ENCODE data around the gene DOCK1. TPM values are rescaled to one million over a fixed set of nuclear protein-coding genes. Genes with fewer than 3 reads are reported as not detected.
"Not testable (repeated sequence)": the region's sequence is repeated elsewhere in the genome, so short reads cannot be mapped to it uniquely, and the experiment has no call there.

Gene DOCK1
- total RNA-seq, 2 experiments from 2014 or later, result 0.05 TPM; not detected in 1

- POLR2A ChIA-PET, result no interaction called here
- CTCF ChIA-PET, result no interaction called here
- no peaks in the 10 kb centered on the region for H3K9me3 Mint-ChIP-seq
- no peak overlapping the region for H3K27ac Mint-ChIP-seq
- peaks cover 18% of the 10 kb centered on the region for H3K27me3 Mint-ChIP-seq
- H3K36me3 Mint-ChIP-seq (ENCODE audit: low read depth), result no peaks in the 10 kb centered on the region
- no peak overlapping the region for H3K4me3 Mint-ChIP-seq
- peaks cover 2% of the 10 kb centered on the region for H3K4me1 Mint-ChIP-seq
- no peak for DNase-seq
Observed at GRCh38 chr10:126907423-126907970, 2.3 kb downstream of the DOCK1 start.

GRCh38 chr10:126908225-126908624 lies 3.0 kb downstream of the DOCK1 start:
- ChIA-PET CTCF (no interaction called here), POLR2A (no interaction called here)
- Mint-ChIP-seq H3K36me3 (ENCODE audit: low read depth) (no peaks in the 10 kb centered on the region), H3K9me3 (no peaks in the 10 kb centered on the region), H3K4me3 (no peak overlapping the region), H3K27me3 (peaks cover 18% of the 10 kb centered on the region), H3K27ac (no peak overlapping the region), H3K4me1 (peaks cover 2% of the 10 kb centered on the region)
- DNase-seq, result no peak

- Mint-ChIP-seq H3K36me3 (ENCODE audit: low read depth) (no peaks in the 10 kb centered on the region), H3K27me3 (peaks cover 18% of the 10 kb centered on the region), H3K27ac (no peak overlapping the region), H3K9me3 (no peaks in the 10 kb centered on the region), H3K4me3 (no peak overlapping the region), H3K4me1 (peaks cover 2% of the 10 kb centered on the region)
- POLR2A ChIA-PET, result no interaction called here
- CTCF ChIA-PET, result no interaction called here
- DNase-seq, result no peak
Observed at GRCh38 chr10:126908729-126909128, 3.5 kb downstream of the DOCK1 start.

GRCh38 chr10:126909147-126909546 lies 3.9 kb downstream of the DOCK1 start:
- no peak overlapping the region for H3K4me3 Mint-ChIP-seq
- DNase-seq, result no peak
- no peak overlapping the region for H3K27ac Mint-ChIP-seq
- ChIA-PET CTCF (no interaction called here), POLR2A (no interaction called here)
- H3K4me1 Mint-ChIP-seq, result peaks cover 2% of the 10 kb centered on the region
- peaks cover 17% of the 10 kb centered on the region for H3K27me3 Mint-ChIP-seq
- no peaks in the 10 kb centered on the region for H3K36me3 Mint-ChIP-seq (ENCODE audit: low read depth)
- H3K9me3 Mint-ChIP-seq, result no peaks in the 10 kb centered on the region

- ChIA-PET CTCF (no interaction called here), POLR2A (no interaction called here)
- peaks cover 10% of the 10 kb centered on the region for H3K27me3 Mint-ChIP-seq
- no peaks in the 10 kb centered on the region for H3K9me3 Mint-ChIP-seq
- no peaks in the 10 kb centered on the region for H3K36me3 Mint-ChIP-seq (ENCODE audit: low read depth)
- no peak overlapping the region for H3K4me3 Mint-ChIP-seq
- peaks cover 2% of the 10 kb centered on the region for H3K4me1 Mint-ChIP-seq
- H3K27ac Mint-ChIP-seq, result no peak overlapping the region
- no peak for DNase-seq
Observed at GRCh38 chr10:126910196-126910595, 5.0 kb downstream of the DOCK1 start.

- no peaks in the 10 kb centered on the region for H3K36me3 Mint-ChIP-seq (ENCODE audit: low read depth)
- H3K9me3 Mint-ChIP-seq, result no peaks in the 10 kb centered on the region
- H3K4me1 Mint-ChIP-seq, result peaks cover 2% of the 10 kb centered on the region
- POLR2A ChIA-PET, result no interaction called here
- no peak overlapping the region for H3K27ac Mint-ChIP-seq
- CTCF ChIA-PET, result no interaction called here
- peaks cover 8% of the 10 kb centered on the region for H3K27me3 Mint-ChIP-seq
- no peak for DNase-seq
- H3K4me3 Mint-ChIP-seq, result no peak overlapping the region
Observed at GRCh38 chr10:126910798-126911197, 5.6 kb downstream of the DOCK1 start.

GRCh38 chr10:126911301-126911700 lies 6.1 kb downstream of the DOCK1 start:
- Mint-ChIP-seq H3K9me3 (no peaks in the 10 kb centered on the region), H3K36me3 (ENCODE audit: low read depth) (no peaks in the 10 kb centered on the region), H3K4me3 (no peak overlapping the region), H3K4me1 (peaks cover 2% of the 10 kb centered on the region), H3K27ac (no peak overlapping the region), H3K27me3 (peaks cover 8% of the 10 kb centered on the region)
- CTCF ChIA-PET, result no interaction called here
- POLR2A ChIA-PET, result no interaction called here
- DNase-seq, result no peak

GRCh38 chr10:126913316-126913715 lies 8.1 kb downstream of the DOCK1 start:
- H3K4me1 Mint-ChIP-seq, result no peaks in the 10 kb centered on the region
- no peak for DNase-seq
- H3K36me3 Mint-ChIP-seq (ENCODE audit: low read depth), result no peaks in the 10 kb centered on the region
- H3K27me3 Mint-ChIP-seq, result no peaks in the 10 kb centered on the region
- CTCF ChIA-PET, result no interaction called here
- H3K4me3 Mint-ChIP-seq, result no peak overlapping the region
- H3K27ac Mint-ChIP-seq, result no peak overlapping the region
- H3K9me3 Mint-ChIP-seq, result no peaks in the 10 kb centered on the region
- POLR2A ChIA-PET, result no interaction called here

- CTCF ChIA-PET, result no interaction called here
- H3K4me1 Mint-ChIP-seq, result no peaks in the 10 kb centered on the region
- peaks cover 3% of the 10 kb centered on the region for H3K9me3 Mint-ChIP-seq
- no peaks in the 10 kb centered on the region for H3K27me3 Mint-ChIP-seq
- H3K4me3 Mint-ChIP-seq, result no peak overlapping the region
- DNase-seq, result no peak
- H3K36me3 Mint-ChIP-seq (ENCODE audit: low read depth), result no peaks in the 10 kb centered on the region
- H3K27ac Mint-ChIP-seq, result no peak overlapping the region
- POLR2A ChIA-PET, result no interaction called here
Observed at GRCh38 chr10:126914561-126914960, 9.3 kb downstream of the DOCK1 start.

- H3K4me1 Mint-ChIP-seq; CTCF ChIA-PET; POLR2A ChIA-PET; H3K27me3 Mint-ChIP-seq; DNase-seq; H3K36me3 Mint-ChIP-seq (ENCODE audit: low read depth); H3K4me3 Mint-ChIP-seq; H3K27ac Mint-ChIP-seq; H3K9me3 Mint-ChIP-seq: not testable (repeated sequence)
Observed at GRCh38 chr10:126916952-126917351, 11.7 kb downstream of the DOCK1 start.

- no peak overlapping the region for H3K27ac Mint-ChIP-seq
- DNase-seq, result no peak
- POLR2A ChIA-PET, result no interaction called here
- no peaks in the 10 kb centered on the region for H3K27me3 Mint-ChIP-seq
- no peaks in the 10 kb centered on the region for H3K4me1 Mint-ChIP-seq
- CTCF ChIA-PET, result no interaction called here
- peaks cover 6% of the 10 kb centered on the region for H3K9me3 Mint-ChIP-seq
- H3K4me3 Mint-ChIP-seq, result no peak overlapping the region
- no peaks in the 10 kb centered on the region for H3K36me3 Mint-ChIP-seq (ENCODE audit: low read depth)
Observed at GRCh38 chr10:126917375-126917774, 12.1 kb downstream of the DOCK1 start.

GRCh38 chr10:126917975-126918908 lies 13.0 kb downstream of the DOCK1 start:
- Mint-ChIP-seq H3K27ac (no peak overlapping the region), H3K4me3 (no peak overlapping the region), H3K36me3 (ENCODE audit: low read depth) (no peaks in the 10 kb centered on the region), H3K9me3 (peaks cover 6% of the 10 kb centered on the region), H3K27me3 (no peaks in the 10 kb centered on the region), H3K4me1 (no peaks in the 10 kb centered on the region)
- ChIA-PET CTCF (no interaction called here), POLR2A (no interaction called here)
- DNase-seq, result no peak

- Mint-ChIP-seq H3K36me3 (ENCODE audit: low read depth) (no peaks in the 10 kb centered on the region), H3K4me1 (no peaks in the 10 kb centered on the region), H3K4me3 (no peak overlapping the region), H3K27me3 (no peaks in the 10 kb centered on the region), H3K9me3 (peaks cover 6% of the 10 kb centered on the region), H3K27ac (no peak overlapping the region)
- ChIA-PET CTCF (no interaction called here), POLR2A (no interaction called here)
- DNase-seq, result no peak
Observed at GRCh38 chr10:126919426-126919825, 14.2 kb downstream of the DOCK1 start.

GRCh38 chr10:126921162-126921561 lies 15.9 kb downstream of the DOCK1 start:
- CTCF ChIA-PET, result no interaction called here
- POLR2A ChIA-PET, result no interaction called here
- Mint-ChIP-seq H3K27me3 (no peaks in the 10 kb centered on the region), H3K4me3 (no peak overlapping the region), H3K9me3 (peaks cover 6% of the 10 kb centered on the region), H3K27ac (no peak overlapping the region), H3K36me3 (ENCODE audit: low read depth) (no peaks in the 10 kb centered on the region), H3K4me1 (no peaks in the 10 kb centered on the region)
- DNase-seq, result no peak

Data from activated CD4-positive, alpha-beta T cell treated with anti-CD3 and anti-CD28 coated beads, Interleukin-2, amount 10 ng/mL, durations not matched to agents 7 days and 5 days (primary cell).